HS-27A (cell line): ENCODE measurements around the gene OR4X2.
"Not testable (repeated sequence)": the region's sequence is repeated elsewhere in the genome, so short reads cannot be mapped to it uniquely, and the experiment has no call there.

Experiments used
- DNase-seq: peaks from one replicate; pipeline ENCODE4 v3.0.0-alpha.2; 2012; ENCODE audit warnings: low read depth, missing footprints

The OR4X2 gene, protein sequence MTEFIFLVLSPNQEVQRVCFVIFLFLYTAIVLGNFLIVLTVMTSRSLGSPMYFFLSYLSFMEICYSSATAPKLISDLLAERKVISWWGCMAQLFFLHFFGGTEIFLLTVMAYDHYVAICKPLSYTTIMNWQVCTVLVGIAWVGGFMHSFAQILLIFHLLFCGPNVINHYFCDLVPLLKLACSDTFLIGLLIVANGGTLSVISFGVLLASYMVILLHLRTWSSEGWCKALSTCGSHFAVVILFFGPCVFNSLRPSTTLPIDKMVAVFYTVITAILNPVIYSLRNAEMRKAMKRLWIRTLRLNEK

DNA sequence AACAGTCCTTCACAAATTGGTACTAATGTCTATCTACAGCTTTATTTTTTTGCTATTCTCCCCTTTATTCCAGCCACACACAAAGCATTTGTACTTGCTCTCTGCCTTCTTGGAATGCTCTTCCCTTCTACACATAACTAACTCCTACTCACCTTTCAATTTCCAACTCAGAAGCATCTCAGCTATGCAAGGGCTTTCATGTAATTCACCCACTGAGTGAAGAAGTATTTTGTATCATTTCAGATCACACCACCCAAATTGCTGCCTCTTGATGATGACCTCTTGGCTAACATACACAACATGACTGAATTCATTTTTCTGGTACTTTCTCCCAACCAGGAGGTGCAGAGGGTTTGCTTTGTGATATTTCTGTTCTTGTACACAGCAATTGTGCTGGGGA, at the start of gene OR4X2:
Gene OR4X2, plus strand, starts transcription at position 301 of the 400 bp plus-strand sequence. Its CDS starts 0 bp downstream, at position 301.
- no peak for DNase-seq

DNA sequence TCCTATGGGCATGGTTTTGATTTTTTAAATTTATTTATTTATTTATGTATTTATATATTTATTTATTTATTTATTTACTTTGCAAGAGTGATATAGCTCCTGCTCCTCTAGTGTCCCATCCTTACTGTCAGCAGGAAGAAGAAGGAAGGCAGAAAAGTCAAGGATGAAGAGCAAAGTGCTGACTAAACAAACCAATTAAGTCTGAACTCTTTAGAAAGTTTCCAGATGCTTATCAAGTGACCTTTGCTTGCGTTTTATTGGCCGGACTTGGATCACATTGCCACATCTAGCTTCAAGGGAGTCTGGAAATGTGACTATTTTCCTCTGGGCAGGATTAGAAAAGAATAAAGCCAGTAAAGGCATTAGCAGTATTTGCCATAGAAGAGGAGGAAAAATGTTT, 37.0 kb upstream of the OR4X2 start:
- no peak for DNase-seq

DNA sequence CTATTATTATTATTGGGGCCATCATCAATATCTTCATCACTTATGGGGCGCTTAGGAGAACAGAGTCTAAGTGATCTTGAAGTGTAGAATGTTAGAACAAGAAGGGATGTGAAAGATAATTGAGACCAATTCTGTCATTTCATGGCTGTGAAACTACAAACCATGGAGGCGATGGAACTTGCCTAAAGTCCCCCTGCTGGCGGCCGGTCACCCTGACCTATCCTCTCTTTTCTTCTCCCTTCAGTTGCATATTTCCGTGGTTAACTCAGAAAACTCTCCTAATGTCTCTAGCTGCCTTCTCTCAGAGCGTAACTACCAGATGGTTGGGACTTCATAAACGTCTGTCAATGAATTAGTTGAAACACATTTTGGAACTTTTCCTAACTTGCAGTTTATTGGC, 34.9 kb upstream of the OR4X2 start:
- no peak for DNase-seq

DNA sequence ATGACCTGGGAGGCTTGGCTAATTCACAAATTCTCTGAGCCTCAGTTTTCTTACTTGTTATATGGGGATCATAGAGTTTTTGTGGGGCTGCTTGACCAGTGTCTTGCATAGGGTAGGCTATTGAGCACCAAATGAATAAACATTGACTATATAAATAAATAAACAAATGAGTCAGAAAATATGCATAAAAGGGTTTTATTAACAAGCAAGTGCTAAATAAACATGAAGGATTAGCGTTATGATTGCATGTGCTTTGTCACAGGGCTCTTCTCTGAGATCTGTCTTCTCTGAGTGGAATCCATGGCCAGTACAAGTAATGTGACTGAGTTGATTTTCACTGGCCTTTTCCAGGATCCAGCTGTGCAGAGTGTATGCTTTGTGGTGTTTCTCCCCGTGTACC, 28.4 kb upstream of the OR4X2 start, which contains the start of gene OR4B1:
Gene OR4B1, plus strand, starts transcription at position 301 of the 400 bp plus-strand sequence. Its CDS starts 0 bp downstream, at position 301.
- DNase-seq = no peak

DNA sequence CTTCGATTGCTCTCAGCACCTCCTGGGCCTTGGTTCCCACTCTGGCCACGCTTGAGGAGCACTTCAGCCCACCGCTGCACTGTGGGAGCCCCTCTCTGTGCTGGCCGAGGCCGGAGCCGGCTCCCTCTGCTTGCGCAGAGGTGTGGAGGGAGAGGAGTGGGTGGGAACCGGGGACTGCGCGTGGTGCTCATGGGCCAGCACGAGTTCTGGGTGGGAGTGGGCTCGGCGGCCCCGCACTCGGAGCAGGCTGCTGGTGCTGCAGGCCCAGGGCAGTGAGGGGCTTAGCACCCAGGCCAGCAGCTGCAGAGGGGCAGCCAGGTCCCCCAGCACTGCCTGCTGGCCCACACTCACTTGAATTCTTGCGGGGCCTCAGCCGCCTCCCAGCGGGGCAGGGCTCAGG, 16.1 kb upstream of the OR4X2 start:
- DNase-seq = no peak

DNA sequence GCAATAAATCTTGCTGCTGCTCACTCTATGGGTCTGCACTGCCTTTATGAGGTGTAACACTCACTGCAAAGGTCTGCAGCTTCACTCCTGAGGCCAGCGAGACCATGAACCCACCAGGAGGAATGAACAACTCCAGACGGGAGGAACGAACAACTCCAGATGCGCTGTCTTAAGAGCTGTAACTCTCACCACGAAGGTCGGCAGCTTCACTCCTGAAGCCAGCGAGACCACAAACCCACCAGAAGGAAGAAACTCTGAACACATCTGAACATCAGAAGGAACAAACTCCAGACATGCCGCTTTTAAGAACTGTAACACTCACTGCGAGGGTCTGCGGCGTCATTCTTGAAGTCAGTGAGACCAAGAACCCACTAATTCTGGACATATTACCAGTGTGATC, 14.8 kb upstream of the OR4X2 start:
- not testable (repeated sequence) for DNase-seq

DNA sequence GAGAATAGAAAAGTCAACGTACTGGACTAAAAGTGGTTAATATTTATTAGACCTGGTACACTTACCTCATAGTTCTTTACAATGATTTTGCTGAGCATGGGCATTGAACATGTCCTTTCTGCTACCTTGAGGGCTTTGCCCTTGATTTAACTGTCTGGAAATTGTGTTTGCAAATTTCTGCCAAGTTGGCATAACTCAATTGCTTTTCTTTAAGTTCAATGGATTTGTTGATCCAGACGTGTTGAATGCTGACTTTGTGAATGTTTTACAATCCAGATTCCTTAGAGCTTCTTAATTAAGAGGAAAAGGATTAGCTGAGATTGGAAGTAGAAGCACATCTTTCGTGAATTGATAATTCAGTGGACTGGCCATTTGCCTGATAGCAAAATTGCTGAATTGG, 7.2 kb upstream of the OR4X2 start:
- no peak for DNase-seq

DNA sequence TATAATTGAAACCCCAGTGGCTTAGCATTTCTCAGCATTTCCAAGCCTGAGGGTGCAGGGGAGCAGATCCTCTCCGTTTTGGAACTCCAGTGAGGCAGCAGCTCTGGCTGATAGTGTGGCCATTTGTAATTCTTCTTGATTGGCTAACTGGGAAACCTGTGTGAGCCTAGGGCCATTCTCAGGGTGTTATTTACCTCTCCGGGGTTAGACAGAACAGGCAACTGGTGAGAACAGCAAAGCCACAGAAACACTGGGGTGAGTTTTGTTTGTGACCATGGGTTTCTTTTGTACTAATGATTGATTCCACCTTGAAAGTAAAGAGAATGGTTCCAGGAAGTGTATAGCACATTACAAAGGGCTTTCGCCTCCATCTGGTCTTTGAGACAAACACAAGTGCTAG, 2.4 kb upstream of the OR4X2 start:
- DNase-seq = no peak

DNA sequence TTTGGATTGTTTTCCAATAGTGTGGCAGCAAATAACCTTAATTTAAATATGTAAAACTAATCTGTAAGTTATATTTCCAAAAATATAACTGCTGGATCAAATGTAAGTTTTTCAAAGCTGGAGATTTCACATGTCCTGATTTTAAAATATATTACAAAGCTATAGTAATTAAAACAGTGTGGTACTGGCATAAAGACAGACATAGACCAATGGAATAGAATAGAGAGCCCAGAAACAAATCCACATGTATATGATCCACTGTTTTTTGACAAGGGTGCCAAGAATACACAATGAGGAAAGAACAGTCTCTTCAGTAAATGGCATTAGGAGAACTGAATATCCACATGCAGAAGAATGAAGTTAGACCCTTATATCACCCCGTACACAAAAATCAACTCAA, 4.0 kb downstream of the OR4X2 start:
- no peak for DNase-seq

DNA sequence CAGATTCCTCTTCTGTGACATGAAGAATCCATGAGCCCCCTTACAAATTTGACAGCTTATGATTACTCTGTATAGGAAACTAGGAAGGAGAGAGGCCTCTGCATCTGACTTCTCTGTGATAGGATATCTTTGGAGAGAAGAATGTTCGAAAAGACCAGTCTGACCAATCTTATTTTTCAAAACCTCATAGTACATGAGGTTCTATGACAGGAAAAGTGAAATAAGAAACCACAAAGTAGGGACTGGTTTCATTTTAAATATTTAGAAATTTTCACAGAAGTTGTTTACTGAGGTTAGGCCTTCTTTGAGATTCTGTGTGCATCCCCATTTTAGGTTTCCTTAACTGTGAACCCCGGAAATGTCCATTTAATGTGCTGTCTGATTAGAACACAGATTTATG, 16.7 kb downstream of the OR4X2 start:
- no peak for DNase-seq

DNA sequence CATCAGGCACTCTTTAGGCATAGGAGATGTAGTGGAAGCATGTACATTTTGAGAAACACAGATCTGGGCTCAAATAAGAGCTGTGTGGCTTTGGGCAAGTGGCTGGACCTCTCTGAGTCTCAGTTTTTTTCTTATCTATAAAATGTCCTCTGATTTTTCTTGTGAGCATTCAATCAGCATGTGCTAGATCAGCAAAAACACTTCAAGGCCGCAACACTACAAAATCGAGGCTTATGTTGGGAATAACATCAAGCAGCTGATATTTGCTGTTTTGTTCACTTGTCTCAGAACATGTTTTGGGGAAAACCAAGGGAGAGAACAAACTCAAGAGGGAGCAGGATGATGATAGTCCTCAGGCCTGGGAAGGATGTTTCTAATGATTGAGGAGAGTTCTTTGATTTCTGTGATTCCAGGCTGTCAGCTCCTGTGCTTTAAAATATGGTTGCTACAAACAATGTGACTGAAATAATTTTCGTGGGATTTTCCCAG, 18.6 kb downstream of the OR4X2 start, which contains the start of gene OR4X1:
Gene OR4X1, plus strand, starts transcription at position 439 of the 489 bp plus-strand sequence. Its CDS starts 0 bp downstream, at position 439.
- no peak for DNase-seq

DNA sequence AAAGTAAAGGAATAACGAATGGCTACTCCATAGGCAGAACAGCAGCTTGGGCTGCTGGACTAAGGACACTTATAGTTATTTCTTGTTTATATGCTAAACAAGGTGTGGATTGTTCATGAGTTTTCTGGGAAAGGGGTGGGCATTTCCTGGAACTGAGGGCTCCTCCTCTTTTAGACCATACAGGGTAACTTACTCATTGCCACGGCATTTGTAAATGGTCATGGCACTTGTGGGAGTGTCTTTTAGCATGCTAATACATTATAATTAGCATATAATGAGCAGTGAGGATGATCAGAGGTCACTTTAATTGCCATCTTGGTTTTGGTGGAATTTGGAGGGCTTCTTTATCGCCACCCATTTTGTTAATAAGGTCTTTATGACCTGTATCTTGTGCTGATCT, 25.7 kb downstream of the OR4X2 start:
- DNase-seq = no peak

DNA sequence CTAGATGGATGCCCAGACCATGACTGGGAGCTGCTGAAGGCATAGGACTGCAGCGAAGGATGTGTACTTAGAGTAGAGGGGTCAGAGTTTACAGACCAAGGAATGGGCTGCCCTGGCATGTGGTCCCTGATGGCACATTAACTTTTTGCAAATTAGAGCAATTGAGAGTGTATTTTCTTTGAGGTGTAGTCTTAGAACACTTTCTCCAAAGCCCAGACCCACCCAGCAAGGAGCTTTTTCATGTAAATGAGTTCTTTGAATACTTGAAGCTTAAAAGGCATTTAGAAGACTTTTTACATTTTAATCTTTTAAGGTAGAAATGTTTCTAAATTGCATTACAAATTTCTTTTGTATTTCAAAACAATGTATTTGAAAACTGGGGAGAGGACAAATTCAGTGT, 27.7 kb downstream of the OR4X2 start:
- no peak for DNase-seq
